ENCODE measurements around the gene ARID1B.

GRCh38 chr6:156827382-156827781 lies 50.2 kb downstream of the ARID1B start:
- TF ChIP-seq CTCF (IDR thresholded peaks at IDR 0.05) (no peak), POLR2A (IDR thresholded peaks at IDR 0.05) (no peak)
